SK-N-SH treated with all-trans-retinoic acid at 6 μM for 48 hours (cell line): ENCODE data around the gene DERA.
"Not testable (repeated sequence)": the region's sequence is repeated elsewhere in the genome, so short reads cannot be mapped to it uniquely, and the experiment has no call there.

Experiments used
- ATAC-seq: fragments of 200-7000 bp; cut with Tn5 transposase; 3 replicates; pipeline ENCODE4 v1.9.1; 2020; ENCODE audit warnings: mild to moderate bottlenecking, moderate library complexity
- ARNTL ChIP-seq: fragments of 450-650 bp; formaldehyde crosslinking; IDR thresholded peaks from 2 replicates; pipeline ENCODE4 v1.5.0; 2020; ENCODE audit warnings: low read depth, mild to moderate bottlenecking, moderate library complexity, borderline replicate concordance
- BACH2 ChIP-seq: fragments of 250-450 bp; sonication (Bioruptor Pico); IDR thresholded peaks from 2 replicates; pipeline ENCODE4 v1.9.0; 2021; ENCODE audit warnings: mild to moderate bottlenecking, borderline replicate concordance
- CSDC2 ChIP-seq: fragments of 250-450 bp; sonication (Bioruptor Pico); IDR thresholded peaks from 2 replicates; pipeline ENCODE4 v1.5.0; 2020; ENCODE audit warnings: mild to moderate bottlenecking, moderate library complexity
- CSRNP3 ChIP-seq: fragments of 250-450 bp; sonication (Bioruptor Pico); IDR thresholded peaks from 2 replicates; pipeline ENCODE4 v1.5.1; 2021; ENCODE audit warnings: mild to moderate bottlenecking, moderate library complexity
- ESRRG ChIP-seq: fragments of 250-450 bp; sonication (Bioruptor Pico); IDR thresholded peaks from 2 replicates; pipeline ENCODE4 v1.6.1; 2021; ENCODE audit warnings: mild to moderate bottlenecking
- GLIS3 ChIP-seq: fragments of 250-450 bp; sonication (Bioruptor Pico); IDR thresholded peaks from 2 replicates; pipeline ENCODE4 v1.5.0; 2020; ENCODE audit warnings: mild to moderate bottlenecking, moderate library complexity
- ISL1 ChIP-seq: fragments of 250-450 bp; sonication (Bioruptor Pico); IDR thresholded peaks from 2 replicates; pipeline ENCODE4 v2.1.2; 2022; ENCODE audit warnings: mild to moderate bottlenecking, moderate library complexity
- OSR1 ChIP-seq: fragments of 250-450 bp; sonication (Bioruptor Pico); IDR thresholded peaks from 2 replicates; pipeline ENCODE4 v1.8.0; 2022; ENCODE audit warnings: moderate library complexity, mild to moderate bottlenecking, inconsistent platforms
- PATZ1 ChIP-seq: fragments of 250-450 bp; sonication (Bioruptor Pico); IDR thresholded peaks from 2 replicates; pipeline ENCODE4 v1.8.0; 2020; ENCODE audit warnings: mild to moderate bottlenecking, moderate library complexity, borderline replicate concordance
- POU6F1 ChIP-seq: fragments of 250-450 bp; sonication (Bioruptor Pico); IDR thresholded peaks from 2 replicates; pipeline ENCODE4 v1.8.0; 2021; ENCODE audit warnings: low read depth, mild to moderate bottlenecking, moderate library complexity, borderline replicate concordance
- PPARA ChIP-seq: fragments of 250-450 bp; sonication (Bioruptor Pico); IDR thresholded peaks from 2 replicates; pipeline ENCODE4 v1.5.0; 2020; ENCODE audit warnings: mild to moderate bottlenecking, borderline replicate concordance
- RARB ChIP-seq: fragments of 250-450 bp; sonication (Bioruptor Pico); IDR thresholded peaks from 2 replicates; pipeline ENCODE4 v1.8.0; 2021; ENCODE audit warnings: mild to moderate bottlenecking, moderate library complexity
- SNAI2 ChIP-seq: fragments of 250-450 bp; sonication (Bioruptor Pico); IDR thresholded peaks from 2 replicates; pipeline ENCODE4 v1.5.0; 2020; ENCODE audit warnings: mild to moderate bottlenecking, moderate library complexity
- TCF4 ChIP-seq: fragments of 250-450 bp; sonication (Bioruptor Pico); IDR thresholded peaks from 2 replicates; pipeline ENCODE4 v1.8.0; 2021; ENCODE audit warnings: mild to moderate bottlenecking, moderate library complexity, borderline replicate concordance
- TOX ChIP-seq: fragments of 250-450 bp; sonication (Bioruptor Pico); IDR thresholded peaks from 2 replicates; pipeline ENCODE4 v1.8.0; 2021; ENCODE audit warnings: mild to moderate bottlenecking, moderate library complexity, borderline replicate concordance
- TSHZ2 ChIP-seq: fragments of 250-450 bp; sonication (Bioruptor Pico); IDR thresholded peaks from 2 replicates; pipeline ENCODE4 v1.5.0; 2020; ENCODE audit warnings: mild to moderate bottlenecking, moderate library complexity
- ZC3H10 ChIP-seq: fragments of 250-450 bp; sonication (Bioruptor Pico); IDR thresholded peaks from 2 replicates; pipeline ENCODE4 v1.5.1; 2021; ENCODE audit warnings: mild to moderate bottlenecking, moderate library complexity
- ZFP3 ChIP-seq: fragments of 250-450 bp; sonication (Bioruptor Pico); IDR thresholded peaks from 2 replicates; pipeline ENCODE4 v1.5.0; 2020; ENCODE audit warnings: mild to moderate bottlenecking, moderate library complexity
- ZFP30 ChIP-seq: fragments of 450-650 bp; formaldehyde crosslinking; IDR thresholded peaks from 2 replicates; pipeline ENCODE4 v1.5.0; 2022; ENCODE audit warnings: mild to moderate bottlenecking, moderate library complexity
- ZNF70 ChIP-seq: fragments of 450-650 bp; formaldehyde crosslinking; IDR thresholded peaks from 2 replicates; pipeline ENCODE4 v1.5.0; 2020; ENCODE audit warnings: mild to moderate bottlenecking, moderate library complexity
- ZNF8 ChIP-seq: fragments of 450-650 bp; formaldehyde crosslinking; IDR thresholded peaks from 2 replicates; pipeline ENCODE4 v1.5.0; 2020; ENCODE audit warnings: mild to moderate bottlenecking, moderate library complexity
- TF ChIP-seq, protein P1 (sequence below): fragments of 250-450 bp; sonication (Bioruptor Pico); IDR thresholded peaks from 2 replicates; pipeline ENCODE4 v1.5.1; 2020; ENCODE audit warnings: low read depth, mild to moderate bottlenecking, moderate library complexity

DERA gene

DNA sequence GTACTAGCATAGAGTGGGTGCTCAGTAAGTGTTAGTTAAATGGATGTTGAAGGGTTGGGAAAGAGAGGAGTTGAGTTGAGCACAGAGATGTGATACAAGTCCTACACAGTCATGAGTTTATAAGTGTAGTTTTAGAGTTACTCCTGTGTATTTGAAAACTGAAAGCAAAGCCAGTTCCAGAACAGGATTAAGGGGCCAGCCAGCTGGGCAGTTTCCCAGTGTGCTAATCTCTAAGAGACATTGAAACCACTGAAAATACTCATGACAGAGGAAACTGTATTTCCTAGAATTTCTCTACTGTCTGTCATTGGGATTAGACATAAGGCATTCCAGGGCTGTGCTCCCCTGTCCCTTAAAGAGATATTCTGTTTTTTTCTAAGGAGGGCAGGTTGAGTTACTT is 101.0 kb downstream of the DERA start (continued):
- TF ChIP-seq POU6F1 (no peak), ARNTL (CRISPR knock-in tag) (no peak), GLIS3 (CRISPR knock-in tag) (no peak), CSDC2 (CRISPR knock-in tag) (no peak), ZFP30 (no peak)

DNA sequence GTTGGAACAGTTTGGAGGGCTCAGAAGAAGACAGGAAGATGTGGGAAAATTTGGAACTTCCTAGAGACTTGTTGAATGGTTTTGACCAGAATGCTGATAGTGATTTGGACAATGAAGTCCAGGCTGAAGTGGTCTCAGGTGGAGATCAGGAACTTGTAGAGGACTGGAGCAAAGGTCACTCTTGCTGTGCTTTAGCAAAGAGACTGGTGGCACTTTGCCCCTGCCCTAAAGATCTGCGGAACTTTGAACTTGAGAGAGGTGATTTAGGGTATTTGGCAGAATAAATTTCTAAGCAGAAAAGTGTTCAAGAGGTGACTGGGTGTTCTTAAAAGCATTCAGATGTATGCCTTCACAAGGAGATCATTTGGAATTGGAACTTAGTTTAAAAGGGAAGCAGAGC is 102.6 kb downstream of the DERA start:
- not testable (repeated sequence) for ATAC-seq

GRCh38 chr12:16014394-16014793 is 103.3 kb downstream of the DERA start:
- not testable (repeated sequence) for ATAC-seq

DNA sequence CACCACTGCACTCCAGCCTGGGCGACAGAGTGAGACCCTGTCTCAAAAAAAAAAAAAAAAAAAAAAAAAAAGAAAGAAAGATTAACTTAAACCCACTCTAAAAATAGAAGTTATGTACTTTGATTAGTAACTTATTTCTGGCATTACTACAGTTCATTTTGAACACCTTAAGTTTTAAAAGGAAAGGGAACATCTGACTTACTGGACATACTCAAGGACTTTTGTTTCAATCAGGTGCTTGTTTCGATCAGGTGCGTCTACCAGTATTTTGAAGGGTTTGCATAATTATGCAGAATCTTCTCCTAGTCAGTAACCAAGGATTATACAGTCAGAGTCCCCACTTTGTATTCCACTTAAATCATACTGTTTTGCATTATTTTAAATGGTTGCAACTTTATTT is 105.6 kb downstream of the DERA start:
- TF ChIP-seq PATZ1 (CRISPR knock-in tag) (no peak), TSHZ2 (CRISPR knock-in tag) (no peak), ZFP30 (no peak), TOX (no peak), ZC3H10 (CRISPR knock-in tag) (no peak), ARNTL (CRISPR knock-in tag) (no peak), OSR1 (CRISPR knock-in tag) (no peak), RARB (CRISPR knock-in tag) (no peak), SNAI2 (CRISPR knock-in tag) (no peak), ZNF8 (CRISPR knock-in tag) (no peak), GLIS3 (CRISPR knock-in tag) (no peak), ZFP3 (CRISPR knock-in tag) (no peak), ZNF70 (CRISPR knock-in tag) (no peak), CSRNP3 (no peak)
- TF ChIP-seq, protein P1, sequence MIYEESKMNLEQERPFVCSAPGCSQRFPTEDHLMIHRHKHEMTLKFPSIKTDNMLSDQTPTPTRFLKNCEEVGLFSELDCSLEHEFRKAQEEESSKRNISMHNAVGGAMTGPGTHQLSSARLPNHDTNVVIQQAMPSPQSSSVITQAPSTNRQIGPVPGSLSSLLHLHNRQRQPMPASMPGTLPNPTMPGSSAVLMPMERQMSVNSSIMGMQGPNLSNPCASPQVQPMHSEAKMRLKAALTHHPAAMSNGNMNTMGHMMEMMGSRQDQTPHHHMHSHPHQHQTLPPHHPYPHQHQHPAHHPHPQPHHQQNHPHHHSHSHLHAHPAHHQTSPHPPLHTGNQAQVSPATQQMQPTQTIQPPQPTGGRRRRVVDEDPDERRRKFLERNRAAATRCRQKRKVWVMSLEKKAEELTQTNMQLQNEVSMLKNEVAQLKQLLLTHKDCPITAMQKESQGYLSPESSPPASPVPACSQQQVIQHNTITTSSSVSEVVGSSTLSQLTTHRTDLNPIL (CRISPR knock-in tag) = no peak
- no peak for ATAC-seq

- ATAC-seq = no peak
- TF ChIP-seq BACH2 (CRISPR knock-in tag) = no peak
- no peak for TF ChIP-seq ZNF8 (CRISPR knock-in tag)
- no peak for TF ChIP-seq PATZ1 (CRISPR knock-in tag)
- no peak for TF ChIP-seq ISL1
- no peak for TF ChIP-seq RARB (CRISPR knock-in tag)
- TF ChIP-seq TCF4 (CRISPR knock-in tag) = no peak
- TF ChIP-seq GLIS3 (CRISPR knock-in tag) = no peak
- no peak for TF ChIP-seq PPARA (CRISPR knock-in tag)
- TF ChIP-seq TSHZ2 (CRISPR knock-in tag) = no peak
- TF ChIP-seq ESRRG (CRISPR knock-in tag) = no peak
Observed at GRCh38 chr12:16018306-16018705, 107.2 kb downstream of the DERA start.
